IMR-90 (cell line): ENCODE measurements around the gene TNIP1. TPM values are rescaled to one million over a fixed set of nuclear protein-coding genes. Genes with fewer than 3 reads are reported as not detected.

ENCODE experiments used
- ATAC-seq: fragments of 200-7000 bp; cut with Tn5 transposase; 2 replicates; pipeline ENCODE4 v1.9.1; 2020; ENCODE audit warnings: low read depth, mild to moderate bottlenecking, moderate library complexity
- BruUV-seq: library from RNA; stranded (reverse); fragments of 400-500 nt; replicated peaks from 2 replicates; lab custom pipeline; 2021; lab: Mats Ljungman, UMichigan
- CTCF ChIA-PET: fragments of 300-600 bp; formaldehyde crosslinking; extraction: SDS; loops from one replicate; lab custom pipeline; 2021; ENCODE audit warnings: antibody characterized with exemption; lab: Yijun Ruan, JAX
- POLR2A ChIA-PET: fragments of 300-600 bp; sonication (Branson Sonifier 250); formaldehyde crosslinking; loops from one replicate; lab custom pipeline; 2022; ENCODE audit warnings: antibody characterized with exemption; ENCODE audit not compliant: unreplicated experiment; lab: Charles Lee
- DNase-seq: peaks from one replicate; pipeline ENCODE4 v3.0.0; 2013
- H2AFZ ChIP-seq: replicated peaks from 2 replicates; pipeline ENCODE3; 2013; ENCODE audit warnings: low read length, mild to moderate bottlenecking; ENCODE audit not compliant: poor library complexity
- H2AK5ac ChIP-seq: 2 replicates; pipeline ENCODE4 v1.6.1; 2013; ENCODE audit warnings: low read depth, low read length, inconsistent platforms
- H2AK9ac ChIP-seq: replicated peaks from 2 replicates; pipeline ENCODE3; 2013; ENCODE audit warnings: mild to moderate bottlenecking, low read depth, low read length, moderate library complexity; ENCODE audit not compliant: poor library complexity
- H2BK120ac ChIP-seq: 2 replicates; pipeline ENCODE4 v1.6.1; 2013; ENCODE audit warnings: low read depth, low read length, inconsistent platforms
- H2BK15ac ChIP-seq: 3 replicates; pipeline ENCODE4 v1.6.1; 2013; ENCODE audit warnings: low read depth, low read length, inconsistent platforms
- H2BK20ac ChIP-seq: 2 replicates; pipeline ENCODE4 v1.6.1; 2013; ENCODE audit warnings: low read depth, mild to moderate bottlenecking, inconsistent platforms, low read length, moderate library complexity
- H2BK5ac ChIP-seq: 2 replicates; pipeline ENCODE4 v1.6.1; 2013; ENCODE audit warnings: mild to moderate bottlenecking, low read depth, low read length, inconsistent platforms; ENCODE audit not compliant: poor library complexity, severe bottlenecking
- H3K14ac ChIP-seq: replicated peaks from 2 replicates; pipeline ENCODE4 v1.6.1; 2013; ENCODE audit warnings: low read depth, low read length, inconsistent platforms
- H3K18ac ChIP-seq: 2 replicates; pipeline ENCODE4 v1.6.1; 2013; ENCODE audit warnings: low read depth, low read length, control low read depth
- H3K23ac ChIP-seq: 2 replicates; pipeline ENCODE4 v1.6.1; 2013; ENCODE audit warnings: low read depth, low read length, inconsistent platforms
- H3K27ac ChIP-seq: 2 replicates; pipeline ENCODE4 v1.5.1; 2013; ENCODE audit warnings: mild to moderate bottlenecking, control low read depth, low read length; ENCODE audit not compliant: insufficient read depth
- H3K27me3 ChIP-seq: 2 replicates; pipeline ENCODE4 v1.6.1; 2013; ENCODE audit warnings: low read length; ENCODE audit not compliant: control insufficient read depth, insufficient read depth
- H3K36me3 ChIP-seq: 2 replicates; pipeline ENCODE4 v1.6.1; 2013; ENCODE audit warnings: low read length, mixed read lengths; ENCODE audit not compliant: control insufficient read depth, insufficient read depth
- H3K4ac ChIP-seq: 2 replicates; pipeline ENCODE4 v1.6.1; 2013; ENCODE audit warnings: low read depth, low read length, inconsistent platforms
- H3K4me1 ChIP-seq: 2 replicates; pipeline ENCODE4 v1.6.1; 2013; ENCODE audit warnings: low read length, mixed read lengths; ENCODE audit not compliant: control insufficient read depth, insufficient read depth
- H3K4me2 ChIP-seq: 2 replicates; pipeline ENCODE4 v1.6.1; 2013; ENCODE audit warnings: low read depth, mild to moderate bottlenecking, control low read depth, low read length, moderate library complexity
- H3K4me3 ChIP-seq: 2 replicates; pipeline ENCODE4 v1.5.1; 2013; ENCODE audit warnings: low read depth, mild to moderate bottlenecking, control low read depth, low read length, moderate library complexity; ENCODE audit not compliant: insufficient read depth
- H3K56ac ChIP-seq: 2 replicates; pipeline ENCODE4 v1.6.1; 2013; ENCODE audit warnings: low read length, inconsistent platforms; ENCODE audit not compliant: insufficient read depth; ENCODE audit errors: extremely low read depth
- H3K79me1 ChIP-seq, 2 experiments: 2 replicates each; pipeline ENCODE4 v1.6.1; 2013; ENCODE audit warnings: low read length in 2 of 2, inconsistent platforms in 1 of 2, low read depth in 1 of 2
- H3K9ac ChIP-seq: 2 replicates; pipeline ENCODE4 v1.6.1; 2013; ENCODE audit warnings: low read depth, low read length, control low read depth
- H3K9me1 ChIP-seq: 2 replicates; pipeline ENCODE4 v1.6.1; 2013; ENCODE audit warnings: low read length, inconsistent platforms; ENCODE audit not compliant: insufficient read depth
- H3K9me3 ChIP-seq: 2 replicates; pipeline ENCODE4 v1.6.1; 2013; ENCODE audit warnings: low read length; ENCODE audit not compliant: control insufficient read depth, insufficient read depth
- H4K20me1 ChIP-seq: 2 replicates; pipeline ENCODE4 v1.6.1; 2013; ENCODE audit warnings: low read length, inconsistent platforms; ENCODE audit not compliant: insufficient read depth
- H4K5ac ChIP-seq: 2 replicates; pipeline ENCODE4 v1.6.1; 2013; ENCODE audit warnings: mild to moderate bottlenecking, low read depth, low read length, control low read depth
- H4K8ac ChIP-seq, 2 experiments: 2 replicates each; pipeline ENCODE4 v1.6.1; 2013; ENCODE audit warnings: low read depth in 2 of 2, low read length in 2 of 2, control low read depth in 1 of 2, inconsistent platforms in 1 of 2
- H4K91ac ChIP-seq: 2 replicates; pipeline ENCODE4 v1.6.1; 2013; ENCODE audit warnings: low read depth, low read length, inconsistent platforms; ENCODE audit not compliant: insufficient read depth
- BHLHE40 ChIP-seq: fragments of 150-350 bp; IDR thresholded peaks from 2 replicates; pipeline ENCODE4 v1.6.1; 2016; ENCODE audit warnings: mild to moderate bottlenecking, low read depth, low read length
- MAFK ChIP-seq: IDR thresholded peaks from 2 replicates; pipeline ENCODE4 v1.6.1; 2012; ENCODE audit warnings: low read depth, low read length, improper control_type of control experiment
- RAD21 ChIP-seq: IDR thresholded peaks from 2 replicates; pipeline ENCODE4 v1.6.1; 2012; ENCODE audit warnings: low read length, improper control_type of control experiment
- SMC3 ChIP-seq: fragments of 150-350 bp; IDR thresholded peaks from 2 replicates; pipeline ENCODE4 v1.6.1; 2016; ENCODE audit warnings: low read depth, mild to moderate bottlenecking, antibody characterized with exemption, low read length, moderate library complexity
- WGBS, 2 experiments: methylation state at CpG; one replicate each; pipeline versions ENCODE4 v1.1.5 to v1.1.7; 2013; ENCODE audit warnings: missing lambda C conversion rate in 2 of 2; ENCODE audit not compliant: insufficient read length in 1 of 2; ENCODE audit errors: extremely low coverage in 2 of 2; 5-methylcytosine and 5-hydroxymethylcytosine counted together
- dilution Hi-C: fragments of 300-500 bp; cut with HindIII; formaldehyde crosslinking; loops from one replicate; pipeline ENCODE4 v1.14.3; 2018; ENCODE audit warnings: low sequenced_read_pairs; ENCODE audit not compliant: unreplicated experiment
- in situ Hi-C: fragments of 300-500 bp; cut with MboI; formaldehyde crosslinking; loops from 3 replicates; pipeline ENCODE4 v1.14.3; 2019; ENCODE audit warnings: low sequenced_read_pairs, inconsistent platforms, mixed read lengths
- intact Hi-C: fragments of 100-400 bp; cut with micrococcal nuclease; formaldehyde crosslinking; loops from 2 replicates; pipeline ENCODE4 v1.10.0; 2022
- polyA plus RNA-seq, 3 experiments: library from polyadenylated mRNA; depleted of rRNA; stranded (reverse); fragments of >200 nt; gene quantifications; 2 replicates each; pipeline ENCODE4 v1.2.3, GENCODE V29; 2012; ENCODE audit warnings: low replicate concordance in 1 of 3
- total RNA-seq: library from RNA; depleted of rRNA; stranded (reverse); fragments of >200 nt; gene quantifications from 2 replicates; pipeline ENCODE4 v1.2.3, GENCODE V29; 2012
- TF ChIP-seq, protein P1 (sequence below): fragments of 150-350 bp; IDR thresholded peaks from 2 replicates; pipeline ENCODE4 v1.6.1; 2017; ENCODE audit warnings: mild to moderate bottlenecking, antibody characterized with exemption, low read length, low read depth
- TF ChIP-seq, protein P2 (sequence below): conservative IDR thresholded peaks from 2 replicates; pipeline ENCODE4 v1.5.1; 2012; ENCODE audit warnings: mild to moderate bottlenecking, low read depth, low read length, improper control_type of control experiment

Gene TNIP1
- total and polyA plus RNA-seq, 2 of the 4 experiments (the other 2 are of a cell fraction): 63.8 to 92.8 TPM

DNA sequence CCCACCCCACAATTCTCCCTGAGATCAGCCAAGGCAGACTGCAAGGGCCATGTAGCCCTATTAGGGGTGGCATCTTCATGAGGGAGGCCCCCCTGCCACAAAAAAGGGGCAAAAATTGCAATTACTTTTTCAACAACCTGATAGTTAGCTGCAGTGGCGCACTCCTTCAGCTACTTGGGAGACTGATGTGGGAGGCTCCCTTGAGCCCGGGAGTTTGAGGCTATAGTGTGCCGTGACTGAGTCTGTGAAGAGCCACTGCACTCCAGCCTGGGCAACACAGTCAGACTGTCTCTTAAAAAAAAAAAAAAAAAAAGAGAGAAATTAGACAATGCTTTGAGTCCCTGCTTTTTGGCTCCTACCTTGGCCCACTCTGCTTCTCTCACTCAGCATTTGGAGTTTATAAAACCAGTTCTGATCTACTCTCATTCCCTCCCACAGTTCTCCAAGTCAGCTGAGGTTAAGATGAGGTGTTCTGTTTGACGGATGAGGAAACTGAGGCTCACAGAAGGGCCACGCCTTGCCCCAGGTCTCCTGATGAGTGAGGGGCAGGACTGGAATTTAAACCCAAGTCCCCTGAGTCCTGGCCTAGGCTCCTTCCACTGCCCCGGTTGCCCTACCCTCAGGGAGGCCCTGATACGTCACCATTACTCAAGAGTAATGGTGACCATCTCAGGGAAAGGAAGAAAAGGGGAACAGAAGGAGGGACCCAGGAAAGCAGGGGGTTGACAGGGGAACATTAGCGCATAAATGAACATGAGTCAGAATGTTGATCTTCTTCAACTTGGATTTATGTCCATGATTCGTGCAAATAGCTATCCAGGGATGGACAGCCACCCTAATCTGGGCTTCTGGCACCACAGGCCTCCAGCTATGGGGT is 51.4 kb downstream of the TNIP1 start:
- Histone ChIP-seq H2BK15ac (no peak overlapping the region), H4K91ac (no peak overlapping the region), H4K5ac (no peak overlapping the region; the same call in 1 of the 2 replicates), H3K18ac (no peak overlapping the region), H2BK120ac (no peak overlapping the region), H2BK5ac (no peak overlapping the region), H3K36me3 (peaks cover 55% of the 10 kb centered on the region), H3K79me1 (peaks cover 5 to 9% of the 10 kb centered on the region in 2 experiments; a peak in 2 of 4 replicates), H3K4ac (no peak overlapping the region), H3K14ac (no peak overlapping the region), H3K23ac (no peak overlapping the region), H3K9me1 (peaks cover 29% of the 10 kb centered on the region), H4K8ac (no peak overlapping the region), H2AFZ (no peak overlapping the region), H3K9ac (no peak overlapping the region), H3K4me3 (no peak overlapping the region), H3K27me3 (no peaks in the 10 kb centered on the region), H3K9me3 (no peaks in the 10 kb centered on the region), H3K4me2 (no peak overlapping the region), H2AK9ac (no peak overlapping the region), H3K27ac (no peak overlapping the region), H4K20me1 (no peaks in the 10 kb centered on the region; the same call in none of the 2 replicates), H2AK5ac (no peak overlapping the region), H3K56ac (no peak overlapping the region), H3K4me1 (peaks cover 4% of the 10 kb centered on the region; the same call in 1 of the 2 replicates), H2BK20ac (no peak overlapping the region)
- in situ Hi-C loops (no loop called here), dilution Hi-C loops (no loop called here), intact Hi-C loops (no loop called here)
- 100% methylated on average over 2 of the region's 9 CpGs; no CpG with 5 or more reads in 1 of the 2 experiments for WGBS, 2 experiments
- no peak for ATAC-seq
- TF ChIP-seq SMC3: no peak
- TF ChIP-seq RAD21: no peak
- TF ChIP-seq, protein P1, sequence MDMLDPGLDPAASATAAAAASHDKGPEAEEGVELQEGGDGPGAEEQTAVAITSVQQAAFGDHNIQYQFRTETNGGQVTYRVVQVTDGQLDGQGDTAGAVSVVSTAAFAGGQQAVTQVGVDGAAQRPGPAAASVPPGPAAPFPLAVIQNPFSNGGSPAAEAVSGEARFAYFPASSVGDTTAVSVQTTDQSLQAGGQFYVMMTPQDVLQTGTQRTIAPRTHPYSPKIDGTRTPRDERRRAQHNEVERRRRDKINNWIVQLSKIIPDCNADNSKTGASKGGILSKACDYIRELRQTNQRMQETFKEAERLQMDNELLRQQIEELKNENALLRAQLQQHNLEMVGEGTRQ: no peak
- no peak for TF ChIP-seq MAFK
- TF ChIP-seq, protein P2, sequence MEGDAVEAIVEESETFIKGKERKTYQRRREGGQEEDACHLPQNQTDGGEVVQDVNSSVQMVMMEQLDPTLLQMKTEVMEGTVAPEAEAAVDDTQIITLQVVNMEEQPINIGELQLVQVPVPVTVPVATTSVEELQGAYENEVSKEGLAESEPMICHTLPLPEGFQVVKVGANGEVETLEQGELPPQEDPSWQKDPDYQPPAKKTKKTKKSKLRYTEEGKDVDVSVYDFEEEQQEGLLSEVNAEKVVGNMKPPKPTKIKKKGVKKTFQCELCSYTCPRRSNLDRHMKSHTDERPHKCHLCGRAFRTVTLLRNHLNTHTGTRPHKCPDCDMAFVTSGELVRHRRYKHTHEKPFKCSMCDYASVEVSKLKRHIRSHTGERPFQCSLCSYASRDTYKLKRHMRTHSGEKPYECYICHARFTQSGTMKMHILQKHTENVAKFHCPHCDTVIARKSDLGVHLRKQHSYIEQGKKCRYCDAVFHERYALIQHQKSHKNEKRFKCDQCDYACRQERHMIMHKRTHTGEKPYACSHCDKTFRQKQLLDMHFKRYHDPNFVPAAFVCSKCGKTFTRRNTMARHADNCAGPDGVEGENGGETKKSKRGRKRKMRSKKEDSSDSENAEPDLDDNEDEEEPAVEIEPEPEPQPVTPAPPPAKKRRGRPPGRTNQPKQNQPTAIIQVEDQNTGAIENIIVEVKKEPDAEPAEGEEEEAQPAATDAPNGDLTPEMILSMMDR: no peak
- no peak for TF ChIP-seq BHLHE40
- POLR2A ChIA-PET: no interaction called here
- BruUV-seq: no TSS peak
- DNase-seq: no peak
- CTCF ChIA-PET: interaction anchor here (1.3 kb wide), 1 partner anchor 86 kb away, joined by 4 read pairs; no protein-coding TSS in a partner anchor
